Liver (tissue), 9 donors: ENCODE results near the gene BTBD17. TPM values are rescaled to one million over a fixed set of nuclear protein-coding genes. Genes with fewer than 3 reads are reported as not detected.

ENCODE experiments used
- DNase-seq: peaks from one replicate; pipeline ENCODE4 v3.0.0-alpha.2; 2017; ENCODE audit warnings: low spot score
- H3K27ac ChIP-seq, 2 donors: one replicate each; pipeline ENCODE4 v1.7.0; 2013; ENCODE audit warnings: inconsistent platforms in 2 of 2, low read length in 2 of 2, control low read depth in 1 of 2, low read depth in 1 of 2, mild to moderate bottlenecking in 1 of 2
- H3K27me3 ChIP-seq, 4 donors: one replicate each; pipeline versions ENCODE4 v1.6.1 to v1.7.0; 2013; ENCODE audit warnings: low read length in 3 of 4, inconsistent platforms in 1 of 4, mild to moderate bottlenecking in 1 of 4, moderate library complexity in 1 of 4; ENCODE audit not compliant: control insufficient read depth in 4 of 4, insufficient read depth in 4 of 4
- H3K36me3 ChIP-seq, 4 donors: one replicate each; pipeline versions ENCODE4 v1.6.1 to v1.7.0; 2013; ENCODE audit warnings: low read length in 3 of 4, mild to moderate bottlenecking in 3 of 4, low read depth in 1 of 4, moderate library complexity in 1 of 4; ENCODE audit not compliant: control insufficient read depth in 4 of 4, insufficient read depth in 3 of 4
- H3K4me1 ChIP-seq, 4 donors: one replicate each; pipeline versions ENCODE4 v1.6.1 to v1.7.0; 2013; ENCODE audit warnings: low read length in 3 of 4, mild to moderate bottlenecking in 3 of 4, moderate library complexity in 1 of 4; ENCODE audit not compliant: control insufficient read depth in 4 of 4, insufficient read depth in 4 of 4
- H3K4me3 ChIP-seq, 3 donors: one replicate each; pipeline versions ENCODE4 v1.6.1 to v1.7.0; 2013; ENCODE audit warnings: low read length in 3 of 3, control low read depth in 1 of 3, low read depth in 1 of 3, mild to moderate bottlenecking in 1 of 3
- H3K9ac ChIP-seq, 2 donors: one replicate each; pipeline ENCODE4 v1.7.0; 2013; ENCODE audit warnings: low read length in 2 of 2, mild to moderate bottlenecking in 2 of 2, moderate library complexity in 2 of 2, control low read depth in 1 of 2, low read depth in 1 of 2
- H3K9me3 ChIP-seq, 4 donors: one replicate each; pipeline versions ENCODE4 v1.6.1 to v1.7.0; 2013; ENCODE audit warnings: low read length in 3 of 4; ENCODE audit not compliant: control insufficient read depth in 4 of 4
- EGR1 ChIP-seq, 2 donors: IDR thresholded peaks; 2 replicates each; pipeline ENCODE4 v1.6.1; 2016 to 2018; ENCODE audit warnings: antibody characterized with exemption in 2 of 2, low read depth in 2 of 2
- FOXA1 ChIP-seq: IDR thresholded peaks from 2 replicates; pipeline ENCODE4 v1.6.1; 2016; ENCODE audit warnings: antibody characterized with exemption
- FOXA2 ChIP-seq: IDR thresholded peaks from 2 replicates; pipeline ENCODE4 v1.6.1; 2016; ENCODE audit warnings: antibody characterized with exemption
- GABPA ChIP-seq, 2 donors: IDR thresholded peaks in 1 of 2; conservative IDR thresholded peaks in 1 of 2; 2 replicates each; pipeline ENCODE4 v1.6.1; 2016; ENCODE audit warnings: antibody characterized with exemption in 2 of 2, mild to moderate bottlenecking in 1 of 2, moderate library complexity in 1 of 2
- HNF4A ChIP-seq, 2 donors: conservative IDR thresholded peaks; 2 replicates each; pipeline ENCODE4 v1.6.1; 2016; ENCODE audit warnings: antibody characterized with exemption in 2 of 2, mild to moderate bottlenecking in 2 of 2
- HNF4G ChIP-seq: IDR thresholded peaks from 2 replicates; pipeline ENCODE4 v1.6.1; 2016; ENCODE audit warnings: antibody characterized with exemption
- JUND ChIP-seq, 2 donors: IDR thresholded peaks; 2 replicates each; pipeline ENCODE4 v1.6.1; 2016; ENCODE audit warnings: antibody characterized with exemption in 2 of 2
- NR2F2 ChIP-seq: IDR thresholded peaks from 2 replicates; pipeline ENCODE4 v1.6.1; 2016; ENCODE audit warnings: antibody characterized with exemption
- RAD21 ChIP-seq, 2 donors: IDR thresholded peaks; 2 replicates each; pipeline ENCODE4 v1.6.1; 2016; ENCODE audit warnings: antibody characterized with exemption in 2 of 2, mild to moderate bottlenecking in 2 of 2
- RXRA ChIP-seq, 2 donors: IDR thresholded peaks; 2 replicates each; pipeline ENCODE4 v1.6.1; 2017 to 2018; ENCODE audit warnings: antibody characterized with exemption in 2 of 2, mild to moderate bottlenecking in 1 of 2
- SP1 ChIP-seq: IDR thresholded peaks from 2 replicates; pipeline ENCODE4 v1.6.1; 2018; ENCODE audit warnings: antibody characterized with exemption, mild to moderate bottlenecking
- TAF1 ChIP-seq: conservative IDR thresholded peaks from 2 replicates; pipeline ENCODE4 v1.6.1; 2016; ENCODE audit warnings: antibody characterized with exemption, mild to moderate bottlenecking
- YY1 ChIP-seq: IDR thresholded peaks from 2 replicates; pipeline ENCODE4 v1.6.1; 2016; ENCODE audit warnings: antibody characterized with exemption, mild to moderate bottlenecking
- WGBS: extraction: QIAGEN DNeasy Blood & Tissue Kit; methylation state at CpG from one replicate; pipeline ENCODE4 v1.1.7; 2013; 5-methylcytosine and 5-hydroxymethylcytosine counted together
- polyA plus RNA-seq, 2 donors: library from polyadenylated mRNA; stranded (reverse) in 1 of 2; unstranded in 1 of 2; fragments of 200-250 nt in 1 of 2; fragments of >200 nt in 1 of 2; fragmentation: Nextera tagmentation in 1 of 2; extraction: Ambion mirVana in 1 of 2; gene quantifications; one replicate each; pipeline versions ENCODE4 v1.2.1 to v1.2.3, GENCODE V29; 2013 to 2015
- total RNA-seq, 2 donors: library from RNA; depleted of rRNA; stranded (reverse); fragments of >200 nt; gene quantifications; one replicate each; pipeline ENCODE4 v1.2.3, GENCODE V29; 2014
- TF ChIP-seq, protein P1 (sequence below): IDR thresholded peaks from 2 replicates; pipeline ENCODE4 v1.6.1; 2016; ENCODE audit warnings: antibody characterized with exemption
- TF ChIP-seq, protein P2 (sequence below): IDR thresholded peaks from 2 replicates; pipeline ENCODE4 v1.6.1; 2016; ENCODE audit warnings: antibody characterized with exemption
- TF ChIP-seq, protein P3 (sequence below): fragments of 150-350 bp; IDR thresholded peaks from 2 replicates; pipeline ENCODE4 v1.5.1; 2017; ENCODE audit warnings: improper control_type of control experiment, low read depth, low read length; ENCODE audit not compliant: missing input control
- TF ChIP-seq, protein P4 (sequence below): IDR thresholded peaks from 2 replicates; pipeline ENCODE4 v1.6.1; 2016; ENCODE audit warnings: antibody characterized with exemption
- donor health status: healthy.
- donor health status: healthy.
- donor health status: healthy.
- donor health status: healthy.
- donor health status: healthy.

The BTBD17 gene
- total and polyA plus RNA-seq, 4 donors = not detected

DNA sequence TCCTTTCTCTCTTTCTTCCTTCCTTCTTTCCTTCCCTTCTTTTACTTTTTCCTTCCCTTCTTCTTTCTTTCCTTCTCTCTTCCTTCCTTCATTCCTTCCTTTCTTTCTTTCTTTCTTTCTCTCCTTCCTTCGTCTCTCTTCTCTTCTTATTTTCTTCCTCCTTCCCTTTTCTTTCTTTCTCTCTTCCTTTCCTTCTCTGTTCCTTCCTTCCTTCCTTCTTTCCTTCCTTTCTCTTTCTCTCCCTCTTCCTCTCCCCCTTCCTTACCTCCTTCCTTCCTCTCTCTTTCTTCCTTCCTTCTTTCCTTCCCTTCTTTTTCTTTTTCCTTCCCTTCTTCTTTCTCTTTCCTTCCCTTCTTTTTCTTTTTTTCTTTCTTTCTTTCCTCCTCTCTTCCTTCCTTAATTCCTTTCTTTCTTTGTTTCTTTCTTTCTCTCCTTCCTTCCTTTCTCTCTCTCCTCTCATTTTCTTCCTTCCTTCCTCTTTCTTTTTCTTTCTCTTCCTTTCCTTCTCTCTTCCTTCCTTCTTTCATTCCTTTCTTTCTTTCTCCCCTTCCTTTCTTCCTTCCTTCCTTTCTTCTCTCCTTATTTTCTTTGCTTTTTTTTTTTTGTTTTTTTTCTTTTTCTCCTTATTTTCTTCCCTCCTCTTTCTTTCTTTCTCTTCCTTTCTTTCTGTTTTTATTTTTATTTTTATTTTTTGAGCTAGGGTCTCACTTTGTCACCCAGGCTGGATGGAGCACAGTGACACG is 28.4 kb upstream of the BTBD17 start:
- Histone ChIP-seq H3K27me3 (no peaks in the 10 kb centered on the region), H3K9ac (no peak overlapping the region), H3K4me1 (no peaks in the 10 kb centered on the region), H3K4me3 (no peak overlapping the region), H3K36me3 (no peaks in the 10 kb centered on the region), H3K27ac (no peak overlapping the region), H3K9me3 (no peaks in the 10 kb centered on the region)
- TF ChIP-seq YY1 (no peak), JUND (IDR thresholded peaks at IDR 0.05) (no peak), FOXA2 (no peak), SP1 (no peak), TAF1 (no peak), HNF4G (no peak), RAD21 (IDR thresholded peaks at IDR 0.05) (no peak), RXRA (IDR thresholded peaks at IDR 0.05) (no peak), FOXA1 (no peak), NR2F2 (no peak), HNF4A (conservative IDR thresholded peaks at IDR 0.05) (no peak), GABPA (IDR thresholded peaks at IDR 0.05 in 1 of 2, conservative IDR thresholded peaks at IDR 0.05 in 1 of 2) (no peak)
- TF ChIP-seq, protein P1, sequence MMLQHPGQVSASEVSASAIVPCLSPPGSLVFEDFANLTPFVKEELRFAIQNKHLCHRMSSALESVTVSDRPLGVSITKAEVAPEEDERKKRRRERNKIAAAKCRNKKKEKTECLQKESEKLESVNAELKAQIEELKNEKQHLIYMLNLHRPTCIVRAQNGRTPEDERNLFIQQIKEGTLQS = no peak
- TF ChIP-seq, protein P2, sequence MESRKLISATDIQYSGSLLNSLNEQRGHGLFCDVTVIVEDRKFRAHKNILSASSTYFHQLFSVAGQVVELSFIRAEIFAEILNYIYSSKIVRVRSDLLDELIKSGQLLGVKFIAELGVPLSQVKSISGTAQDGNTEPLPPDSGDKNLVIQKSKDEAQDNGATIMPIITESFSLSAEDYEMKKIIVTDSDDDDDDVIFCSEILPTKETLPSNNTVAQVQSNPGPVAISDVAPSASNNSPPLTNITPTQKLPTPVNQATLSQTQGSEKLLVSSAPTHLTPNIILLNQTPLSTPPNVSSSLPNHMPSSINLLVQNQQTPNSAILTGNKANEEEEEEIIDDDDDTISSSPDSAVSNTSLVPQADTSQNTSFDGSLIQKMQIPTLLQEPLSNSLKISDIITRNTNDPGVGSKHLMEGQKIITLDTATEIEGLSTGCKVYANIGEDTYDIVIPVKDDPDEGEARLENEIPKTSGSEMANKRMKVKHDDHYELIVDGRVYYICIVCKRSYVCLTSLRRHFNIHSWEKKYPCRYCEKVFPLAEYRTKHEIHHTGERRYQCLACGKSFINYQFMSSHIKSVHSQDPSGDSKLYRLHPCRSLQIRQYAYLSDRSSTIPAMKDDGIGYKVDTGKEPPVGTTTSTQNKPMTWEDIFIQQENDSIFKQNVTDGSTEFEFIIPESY = no peak
- TF ChIP-seq, protein P3, sequence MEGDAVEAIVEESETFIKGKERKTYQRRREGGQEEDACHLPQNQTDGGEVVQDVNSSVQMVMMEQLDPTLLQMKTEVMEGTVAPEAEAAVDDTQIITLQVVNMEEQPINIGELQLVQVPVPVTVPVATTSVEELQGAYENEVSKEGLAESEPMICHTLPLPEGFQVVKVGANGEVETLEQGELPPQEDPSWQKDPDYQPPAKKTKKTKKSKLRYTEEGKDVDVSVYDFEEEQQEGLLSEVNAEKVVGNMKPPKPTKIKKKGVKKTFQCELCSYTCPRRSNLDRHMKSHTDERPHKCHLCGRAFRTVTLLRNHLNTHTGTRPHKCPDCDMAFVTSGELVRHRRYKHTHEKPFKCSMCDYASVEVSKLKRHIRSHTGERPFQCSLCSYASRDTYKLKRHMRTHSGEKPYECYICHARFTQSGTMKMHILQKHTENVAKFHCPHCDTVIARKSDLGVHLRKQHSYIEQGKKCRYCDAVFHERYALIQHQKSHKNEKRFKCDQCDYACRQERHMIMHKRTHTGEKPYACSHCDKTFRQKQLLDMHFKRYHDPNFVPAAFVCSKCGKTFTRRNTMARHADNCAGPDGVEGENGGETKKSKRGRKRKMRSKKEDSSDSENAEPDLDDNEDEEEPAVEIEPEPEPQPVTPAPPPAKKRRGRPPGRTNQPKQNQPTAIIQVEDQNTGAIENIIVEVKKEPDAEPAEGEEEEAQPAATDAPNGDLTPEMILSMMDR = no peak
- TF ChIP-seq, protein P4, sequence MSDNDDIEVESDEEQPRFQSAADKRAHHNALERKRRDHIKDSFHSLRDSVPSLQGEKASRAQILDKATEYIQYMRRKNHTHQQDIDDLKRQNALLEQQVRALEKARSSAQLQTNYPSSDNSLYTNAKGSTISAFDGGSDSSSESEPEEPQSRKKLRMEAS = no peak
- WGBS = 80% methylated on average over 2 of the region's 2 CpGs
- no peak for DNase-seq

DNA sequence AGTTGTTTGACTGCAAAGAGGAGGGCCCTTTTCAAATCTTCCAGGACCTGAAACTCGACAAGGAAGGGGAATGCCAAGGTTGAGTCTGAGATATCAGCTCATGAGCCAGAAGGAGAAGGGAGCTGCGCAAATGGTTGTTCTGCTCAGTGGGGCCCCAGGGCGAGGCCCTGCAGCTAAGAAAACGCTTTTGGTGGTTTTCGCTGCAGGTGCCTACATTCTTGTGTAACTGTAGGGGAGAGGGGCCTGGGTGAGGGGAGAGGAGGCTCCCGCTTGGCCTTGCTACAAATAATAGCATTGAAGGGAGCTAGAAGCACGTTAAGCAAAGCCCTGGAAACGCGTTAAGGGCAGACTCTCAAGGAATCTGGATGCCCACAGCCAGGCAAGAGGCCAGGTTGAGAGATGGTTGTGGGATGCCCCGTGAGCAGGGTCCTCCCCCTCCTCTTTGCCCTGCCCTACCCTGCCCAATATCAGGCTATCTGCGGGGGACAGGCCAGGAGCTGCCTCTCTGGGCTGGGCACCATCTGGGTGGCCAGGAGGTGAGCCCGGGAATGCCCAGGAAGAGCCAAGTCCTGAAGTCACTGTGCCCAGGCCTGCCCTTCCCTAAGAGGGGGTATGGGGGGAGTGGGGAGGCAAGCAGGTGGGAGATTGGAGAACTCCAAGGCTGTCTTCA is 27.6 kb upstream of the BTBD17 start:
- TF ChIP-seq GABPA (IDR thresholded peaks at IDR 0.05 in 1 of 2, conservative IDR thresholded peaks at IDR 0.05 in 1 of 2) (no peak), HNF4A (conservative IDR thresholded peaks at IDR 0.05) (no peak), FOXA2 (no peak), EGR1 (IDR thresholded peaks at IDR 0.05; ENCODE audit: low read depth in 2 of 2) (no peak), TAF1 (no peak), NR2F2 (no peak), SP1 (no peak), HNF4G (no peak), RXRA (IDR thresholded peaks at IDR 0.05) (no peak), RAD21 (IDR thresholded peaks at IDR 0.05) (no peak), YY1 (no peak)
- TF ChIP-seq, protein P4 = no peak
- TF ChIP-seq, protein P3 = no peak
- TF ChIP-seq, protein P2 = no peak
- H3K27me3 ChIP-seq = no peaks in the 10 kb centered on the region
- no peaks in the 10 kb centered on the region for H3K4me1 ChIP-seq
- no peaks in the 10 kb centered on the region for H3K36me3 ChIP-seq
- WGBS = 91% methylated on average over 12 of the region's 12 CpGs
- no peak overlapping the region for H3K9ac ChIP-seq
- H3K27ac ChIP-seq = no peak overlapping the region
- no peaks in the 10 kb centered on the region for H3K9me3 ChIP-seq
- no peak overlapping the region for H3K4me3 ChIP-seq
- DNase-seq = no peak
